LoVo (cell line): ENCODE data around the gene LSG1.
A peak's percentile ranks its signal among the peaks of the same experiment; 100 is the strongest.

Source experiments
- DNase-seq: peaks from one replicate; pipeline ENCODE4 v3.0.0-alpha.2; 2016; ENCODE audit warnings: low spot score

LSG1 gene

GRCh38 chr3:194671900-194672808 lies at the start of gene LSG1:
Gene LSG1, minus strand, starts transcription at chr3:194672191. Its CDS starts 29 bp downstream, at chr3:194672162.
- peak; percentile 95 for DNase-seq

GRCh38 chr3:194720048-194720447 lies 48.1 kb upstream of the LSG1 start:
- DNase-seq, result no peak

- DNase-seq, result no peak
Measured at GRCh38 chr3:194718079-194718478, 46.1 kb upstream of the LSG1 start.

DNA sequence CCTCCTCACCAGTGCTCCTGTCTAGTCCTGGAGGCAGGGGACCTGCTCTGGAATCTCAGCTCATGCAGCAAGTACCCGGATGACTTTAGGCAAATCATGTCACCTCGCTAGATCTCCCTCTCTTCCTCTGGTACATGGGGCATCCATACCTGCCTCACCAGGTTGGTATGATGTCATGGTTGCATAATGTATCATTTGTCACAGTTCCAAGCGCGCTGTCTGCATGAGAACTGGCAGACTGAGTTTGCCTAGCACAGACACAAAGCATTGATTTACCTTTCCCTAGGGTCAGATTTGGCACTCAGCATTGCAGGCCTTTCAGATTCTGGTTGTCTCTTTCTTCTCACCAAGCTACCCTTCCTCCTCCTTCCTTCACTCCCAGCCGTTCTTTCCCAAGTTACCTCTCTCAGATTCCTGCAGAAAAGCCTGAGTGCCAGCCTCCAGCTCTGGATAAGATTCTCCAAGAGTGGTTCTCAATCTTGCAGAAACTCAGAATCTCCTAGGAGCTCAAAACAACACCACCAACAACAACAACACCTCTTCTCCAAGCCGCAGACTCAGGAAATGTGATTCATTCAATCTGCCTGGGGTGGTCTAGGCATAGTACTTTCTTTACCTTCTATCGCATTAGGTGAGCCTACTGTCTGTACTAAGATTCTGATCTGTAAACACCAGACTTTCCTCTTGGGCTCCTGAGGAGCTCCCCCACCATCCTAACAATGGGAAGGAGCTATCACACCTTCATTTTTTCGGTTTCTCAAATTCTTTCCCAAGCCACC lies 43.2 kb upstream of the LSG1 start:
- DNase-seq, result no peak

- no peak for DNase-seq
Measured at GRCh38 chr3:194714564-194714963, 42.6 kb upstream of the LSG1 start.

DNA sequence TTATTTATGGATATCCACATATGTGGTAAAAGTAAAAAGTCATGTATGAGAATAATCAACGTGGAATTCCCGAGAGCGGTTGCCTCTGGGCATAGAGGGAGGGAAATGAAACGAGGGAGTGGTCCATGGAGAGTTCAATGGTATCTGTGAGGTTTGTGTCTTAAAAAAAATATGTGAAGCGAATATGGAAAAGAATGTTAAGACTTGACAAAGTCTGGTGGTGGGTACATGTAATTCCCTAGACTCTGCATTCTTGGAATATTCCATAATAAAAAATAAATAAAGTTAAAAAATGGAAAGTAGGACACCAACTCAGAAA lies 42.1 kb upstream of the LSG1 start:
- no peak for DNase-seq

DNA sequence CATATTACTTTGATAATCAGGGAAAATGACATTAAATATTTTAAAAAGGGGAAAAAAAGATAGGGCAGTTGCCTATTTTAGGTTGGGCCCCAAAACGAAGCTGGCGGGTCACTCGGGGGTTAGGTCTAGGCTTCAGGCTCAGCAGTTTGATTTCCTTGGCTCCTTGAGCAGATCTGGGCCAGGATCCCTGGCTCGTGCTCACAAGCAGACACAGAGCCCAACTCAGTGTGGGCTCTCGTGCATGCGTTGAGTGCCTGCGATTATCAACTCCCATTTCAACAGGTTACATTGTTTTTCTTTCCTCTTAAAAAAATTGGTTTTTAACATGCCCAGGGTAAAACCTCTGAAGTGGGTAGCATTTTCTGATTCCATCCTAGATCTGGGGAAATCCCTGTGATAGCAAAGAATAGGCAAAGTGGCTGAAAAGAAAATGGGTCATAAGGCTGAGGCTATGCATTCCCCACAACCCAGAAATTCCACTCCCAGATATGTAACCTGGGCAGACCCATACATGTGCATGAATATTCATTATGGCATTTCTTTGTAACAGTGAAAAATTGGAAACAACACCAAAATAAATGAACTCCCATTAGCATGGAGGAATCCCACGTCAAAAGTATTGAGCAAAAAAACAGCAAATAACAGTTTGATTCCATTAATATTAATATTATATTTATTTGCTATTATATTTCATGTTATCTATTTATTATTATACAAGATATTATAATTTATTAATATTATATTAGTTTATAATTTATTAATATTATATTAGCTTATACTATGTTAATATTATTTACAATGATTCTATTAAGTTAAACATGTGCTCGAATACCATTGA lies 41.5 kb upstream of the LSG1 start:
- DNase-seq, result no peak

GRCh38 chr3:194711913-194712312 lies 39.9 kb upstream of the LSG1 start:
- peak; percentile 69 for DNase-seq

- no peak for DNase-seq
Measured at GRCh38 chr3:194711286-194711685, 39.3 kb upstream of the LSG1 start.

GRCh38 chr3:194707147-194707540 lies 35.2 kb upstream of the LSG1 start:
- no peak for DNase-seq

DNA sequence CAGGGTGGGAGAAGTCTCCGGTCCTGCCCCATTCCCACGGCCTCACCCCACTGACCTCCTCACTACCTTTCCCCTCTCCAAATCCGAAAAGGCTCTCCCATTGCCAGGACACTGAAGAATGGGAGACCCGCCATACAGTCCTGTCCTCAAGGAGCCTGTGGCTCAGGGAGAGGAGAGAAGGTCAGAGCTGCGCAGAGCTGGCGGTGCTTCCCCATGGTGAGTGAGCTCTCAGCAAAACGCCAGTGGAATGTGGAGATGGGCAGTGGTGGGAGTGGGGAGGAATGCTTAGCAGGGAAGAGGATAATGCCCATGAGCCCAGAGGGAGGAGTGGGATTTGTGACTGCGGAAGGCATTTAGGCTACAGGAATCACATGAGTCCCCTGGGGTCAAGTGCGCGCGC lies 33.8 kb upstream of the LSG1 start:
- no peak for DNase-seq

GRCh38 chr3:194705227-194705626 lies 33.2 kb upstream of the LSG1 start:
- DNase-seq, result no peak

DNA sequence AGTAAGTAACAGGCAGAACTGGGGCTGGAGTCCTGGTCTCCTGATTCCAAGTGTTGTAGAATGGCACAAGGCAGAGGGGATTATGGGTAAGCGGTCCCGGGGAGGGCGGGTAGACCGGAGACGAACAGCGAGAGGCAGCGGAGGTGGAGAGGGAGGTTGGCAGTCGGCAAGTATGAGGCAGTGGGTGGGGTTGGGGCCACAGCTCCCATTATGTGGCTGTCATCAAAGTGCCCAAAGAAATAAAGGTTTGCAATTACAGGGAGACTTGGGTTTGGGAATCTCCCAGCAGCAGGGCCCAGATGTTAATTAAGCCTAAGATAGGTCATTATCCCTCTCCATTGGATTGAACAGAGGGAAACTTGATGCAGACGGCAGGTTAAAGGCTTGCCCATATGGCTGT lies 30.6 kb upstream of the LSG1 start:
- DNase-seq, result no peak

DNA sequence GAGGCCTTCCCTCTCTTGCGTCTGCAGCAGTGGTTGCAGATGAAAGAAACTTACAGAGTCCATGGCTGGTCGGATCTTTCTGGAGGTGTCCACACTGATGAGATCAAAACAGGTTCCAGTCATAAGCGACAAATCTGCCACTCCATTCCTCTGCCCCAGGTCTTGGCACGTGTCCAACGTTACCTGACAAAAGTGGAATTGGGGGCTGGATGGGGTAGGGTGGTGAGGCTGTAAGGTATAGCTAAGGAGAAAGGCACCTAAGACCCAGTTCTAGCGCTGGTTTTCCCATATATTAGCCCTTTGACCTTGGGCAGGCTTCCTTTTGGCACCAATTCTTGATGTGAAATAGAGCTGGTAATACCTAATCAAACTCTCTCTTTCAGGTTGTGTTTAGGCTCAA lies 24.7 kb upstream of the LSG1 start:
- no peak for DNase-seq

GRCh38 chr3:194691481-194692283 lies 19.7 kb upstream of the LSG1 start:
- DNase-seq, result no peak

GRCh38 chr3:194690501-194691372 lies 18.7 kb upstream of the LSG1 start:
- no peak for DNase-seq

DNA sequence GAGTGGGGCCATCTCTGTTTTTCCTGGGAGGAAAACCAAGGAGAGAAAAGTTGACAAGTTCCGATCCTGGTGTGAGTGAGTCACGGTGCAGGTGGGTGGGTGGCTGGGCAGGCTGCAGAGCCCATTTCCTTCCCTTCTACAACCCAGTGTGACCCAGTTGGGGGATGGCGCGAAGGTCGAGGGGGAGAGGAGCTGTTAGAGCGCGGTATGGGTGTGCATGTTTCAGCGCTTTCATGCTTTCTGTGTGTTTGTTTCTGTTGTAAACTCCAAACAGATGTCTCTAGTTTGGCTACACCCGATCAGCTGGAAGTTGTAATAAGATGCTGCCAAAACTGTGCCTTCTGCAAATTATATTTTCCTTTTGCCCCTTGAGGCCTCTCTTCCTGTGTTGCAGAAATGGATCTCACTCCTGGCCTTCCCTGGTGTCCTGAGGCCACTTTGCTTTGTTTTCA lies 17.5 kb upstream of the LSG1 start:
- DNase-seq, result no peak

DNA sequence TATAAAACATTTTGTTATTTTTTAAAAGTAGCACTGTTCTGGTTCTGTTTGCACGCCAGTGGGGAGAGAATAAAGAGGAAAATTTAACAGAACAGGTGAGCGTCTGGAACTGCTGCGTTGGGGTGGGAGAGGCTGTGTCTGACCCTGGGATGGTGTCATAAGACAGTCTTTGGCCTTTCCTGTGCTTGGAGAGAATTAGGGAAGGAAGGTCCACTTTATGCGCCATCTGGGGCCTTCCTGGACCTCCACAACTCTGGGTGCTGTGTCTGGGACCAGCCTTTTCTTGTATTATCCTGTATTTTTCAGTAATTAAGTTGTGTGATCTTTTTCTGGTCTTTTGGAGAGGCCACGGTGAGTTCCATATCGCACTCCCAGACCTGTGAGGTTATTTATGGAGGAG lies 17.0 kb upstream of the LSG1 start:
- no peak for DNase-seq

DNA sequence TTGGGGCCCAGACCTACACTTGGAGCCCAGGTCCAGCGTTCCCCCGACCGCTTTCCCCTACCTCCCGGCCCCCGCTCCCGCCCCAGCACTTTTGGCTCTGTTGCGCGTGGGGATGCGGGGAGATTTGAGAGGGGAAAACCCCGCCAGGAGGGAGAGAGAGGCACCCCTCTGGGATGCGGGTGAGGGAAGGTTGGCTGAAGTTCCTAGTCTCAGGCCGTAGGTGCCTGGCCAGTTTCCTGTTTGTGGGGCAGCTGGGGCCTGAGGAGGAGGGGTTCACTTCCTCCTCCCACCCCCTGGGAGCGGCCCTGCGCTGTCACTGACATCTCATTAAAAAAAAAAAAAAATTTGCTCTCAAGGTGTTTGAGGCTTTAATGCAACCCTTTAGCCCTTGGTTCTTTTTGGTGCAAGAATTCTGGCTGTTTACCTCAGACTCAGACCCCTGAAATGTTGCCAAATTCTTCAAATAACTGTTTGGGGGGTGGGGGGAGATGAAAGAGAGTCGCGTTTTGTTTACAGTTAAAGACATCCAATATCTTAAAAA lies 16.3 kb upstream of the LSG1 start:
- no peak for DNase-seq

DNA sequence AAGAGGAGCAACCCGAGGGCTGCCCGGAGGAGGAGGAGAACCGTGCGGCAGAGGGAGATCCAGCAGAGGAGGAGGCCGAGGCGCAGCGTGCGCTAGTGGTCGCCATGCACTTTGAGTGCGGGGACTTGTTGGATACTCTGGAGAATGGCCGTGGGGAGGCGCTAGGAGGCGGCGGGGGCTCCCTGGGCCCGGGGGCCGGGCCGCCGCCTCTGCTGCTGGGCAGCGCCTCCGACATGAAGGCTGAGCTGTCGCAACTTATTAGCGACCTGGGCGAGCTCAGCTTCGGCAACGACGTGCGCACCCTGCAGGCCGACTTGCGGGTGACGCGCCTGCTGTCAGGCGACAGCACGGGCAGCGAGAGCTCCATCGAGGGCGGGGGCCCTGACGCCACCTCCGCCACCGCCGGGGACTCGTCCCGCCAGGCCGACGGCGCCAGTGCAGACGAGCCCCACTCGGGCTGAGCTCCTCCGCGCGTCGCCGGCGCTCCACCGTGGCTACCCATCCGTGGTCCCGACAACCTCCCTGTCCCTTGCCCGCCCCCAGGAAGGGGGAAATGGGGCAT lies 15.7 kb upstream of the LSG1 start:
- no peak for DNase-seq
